Breast epithelium (tissue), 4 donors: ENCODE measurements around the gene HOTAIR. TPM values are rescaled to one million over a fixed set of nuclear protein-coding genes. Genes with fewer than 3 reads are reported as not detected.

Experiments used
- DNase-seq, 2 donors: peaks; one replicate each; pipeline ENCODE4 v3.0.0-alpha.2; 2019; ENCODE audit warnings: low spot score in 2 of 2
- H3K27ac ChIP-seq, 2 donors: fragments of 200-600 bp; sonication (generic) in 1 of 2; one replicate each; pipeline ENCODE4 v1.5.1; 2016 to 2019; ENCODE audit warnings: mild to moderate bottlenecking in 1 of 2
- H3K27me3 ChIP-seq, 2 donors: fragments of 200-600 bp; sonication (generic) in 1 of 2; one replicate each; pipeline versions ENCODE4 v1.5.1 to v1.6.0; 2017 to 2019; ENCODE audit warnings: control low read depth in 1 of 2, mild to moderate bottlenecking in 1 of 2
- H3K36me3 ChIP-seq: fragments of 200-600 bp; one replicate; pipeline ENCODE4 v1.5.1; 2019
- H3K4me1 ChIP-seq, 2 donors: fragments of 200-600 bp; sonication (generic); one replicate each; pipeline ENCODE4 v1.5.1; 2016 to 2019; ENCODE audit warnings: control low read depth in 1 of 2
- H3K4me3 ChIP-seq, 3 donors: fragments of 200-600 bp; sonication (generic); 1 replicate in 2 of 3; 2 replicates in 1 of 3; pipeline ENCODE4 v1.5.1; 2016 to 2019; ENCODE audit warnings: mild to moderate bottlenecking in 3 of 3, moderate library complexity in 2 of 3
- H3K9me3 ChIP-seq, 2 donors: fragments of 200-600 bp; sonication (generic) in 1 of 2; one replicate each; pipeline ENCODE4 v1.5.1; 2016 to 2019; ENCODE audit warnings: control low read depth in 1 of 2
- CTCF ChIP-seq, 3 donors: fragments of 450-650 bp; IDR thresholded peaks; one replicate each; pipeline ENCODE4 v1.5.1; 2016 to 2017; ENCODE audit warnings: antibody characterized with exemption in 3 of 3, mild to moderate bottlenecking in 3 of 3, moderate library complexity in 3 of 3
- POLR2A ChIP-seq: fragments of 450-650 bp; IDR thresholded peaks from one replicate; pipeline ENCODE4 v1.6.1; 2016; ENCODE audit warnings: antibody characterized with exemption, mild to moderate bottlenecking, moderate library complexity
- POLR2AphosphoS5 ChIP-seq, 3 donors: sonication (generic); formaldehyde crosslinking; IDR thresholded peaks; one replicate each; pipeline ENCODE4 v1.6.1; 2017; ENCODE audit warnings: antibody characterized with exemption in 3 of 3
- intact Hi-C: fragments of 100-400 bp; cut with DNase I; formaldehyde crosslinking; loops from one replicate; pipeline ENCODE4 v1.15.1; 2023; ENCODE audit warnings: low total_unique reads
- total RNA-seq, 3 donors: library from RNA; depleted of rRNA; stranded (reverse); fragments of >200 nt; gene quantifications; one replicate each; pipeline ENCODE4 v1.1.0, GENCODE V29; 2016

HOTAIR gene
- total RNA-seq, 3 donors from 2014 or later, result 0.73 to 1.3 TPM; not detected in 1

GRCh38 chr12:54015018-54015931, 40.5 kb upstream of the HOTAIR start:
- intact Hi-C loops, result no loop called here
- TF ChIP-seq POLR2A (no peak), POLR2AphosphoS5 (IDR thresholded peaks at IDR 0.05) (no peak), CTCF (IDR thresholded peaks at IDR 0.05) (no peak)
- Histone ChIP-seq H3K27ac (peak overlapping the region in 1 of 2 donors; percentile 99), H3K9me3 (no peaks in the 10 kb centered on the region), H3K4me1 (peaks cover 0 to 3% of the 10 kb centered on the region in 2 donors), H3K4me3 (peak overlapping the region; percentile 33 to 62 (median 33)), H3K27me3 (no peaks in the 10 kb centered on the region), H3K36me3 (no peaks in the 10 kb centered on the region)
- DNase-seq, result no peak

GRCh38 chr12:54014377-54015017, 39.7 kb upstream of the HOTAIR start:
- intact Hi-C loops, result no loop called here
- Histone ChIP-seq H3K27me3 (no peaks in the 10 kb centered on the region), H3K4me1 (peaks cover 0 to 2% of the 10 kb centered on the region in 2 donors), H3K36me3 (no peaks in the 10 kb centered on the region), H3K27ac (peak overlapping the region; percentile 73 to 89), H3K9me3 (no peaks in the 10 kb centered on the region), H3K4me3 (peak overlapping the region; percentile 33 to 62 (median 33))
- TF ChIP-seq POLR2AphosphoS5 (IDR thresholded peaks at IDR 0.05) (no peak), CTCF (IDR thresholded peaks at IDR 0.05) (no peak), POLR2A (no peak)
- no peak for DNase-seq

GRCh38 chr12:54012631-54013409, 38.1 kb upstream of the HOTAIR start:
- peaks cover 0 to 7% of the 10 kb centered on the region in 2 donors for H3K4me1 ChIP-seq
- H3K36me3 ChIP-seq, result no peaks in the 10 kb centered on the region
- TF ChIP-seq POLR2AphosphoS5 (IDR thresholded peaks at IDR 0.05) (no peak), POLR2A (no peak), CTCF (IDR thresholded peaks at IDR 0.05) (no peak)
- H3K27ac ChIP-seq, result peak overlapping the region; percentile 70 to 73
- no peaks in the 10 kb centered on the region for H3K9me3 ChIP-seq
- H3K4me3 ChIP-seq, result no peak overlapping the region
- intact Hi-C loops, result no loop called here
- DNase-seq, result no peak
- no peaks in the 10 kb centered on the region for H3K27me3 ChIP-seq

- H3K9me3 ChIP-seq, result no peaks in the 10 kb centered on the region
- no peak for DNase-seq
- H3K27me3 ChIP-seq, result no peaks in the 10 kb centered on the region
- H3K4me1 ChIP-seq, result peaks cover 0 to 7% of the 10 kb centered on the region in 2 donors
- TF ChIP-seq POLR2A, result no peak
- TF ChIP-seq POLR2AphosphoS5 (IDR thresholded peaks at IDR 0.05), result no peak
- no peak for TF ChIP-seq CTCF (IDR thresholded peaks at IDR 0.05)
- intact Hi-C loops, result no loop called here
- no peaks in the 10 kb centered on the region for H3K36me3 ChIP-seq
- peak overlapping the region; percentile 30 to 48 for H3K27ac ChIP-seq
- peak overlapping the region in 1 of 3 donors; percentile 53 for H3K4me3 ChIP-seq
These were observed 37.1 kb upstream of the HOTAIR start for GRCh38 chr12:54011665-54012532.
